HG02943 (cell line): ENCODE results near the gene HIP1.
"Not testable (repeated sequence)": the region's sequence is repeated elsewhere in the genome, so short reads cannot be mapped to it uniquely, and the experiment has no call there.

Source experiments
- ATAC-seq: cut with Tn5 transposase; IDR thresholded peaks from one replicate; pipeline ENCODE4 v1.9.1; 2021; ENCODE audit warnings: mild to moderate bottlenecking, low read depth, moderate library complexity; ENCODE audit not compliant: unreplicated experiment

The HIP1 gene

DNA sequence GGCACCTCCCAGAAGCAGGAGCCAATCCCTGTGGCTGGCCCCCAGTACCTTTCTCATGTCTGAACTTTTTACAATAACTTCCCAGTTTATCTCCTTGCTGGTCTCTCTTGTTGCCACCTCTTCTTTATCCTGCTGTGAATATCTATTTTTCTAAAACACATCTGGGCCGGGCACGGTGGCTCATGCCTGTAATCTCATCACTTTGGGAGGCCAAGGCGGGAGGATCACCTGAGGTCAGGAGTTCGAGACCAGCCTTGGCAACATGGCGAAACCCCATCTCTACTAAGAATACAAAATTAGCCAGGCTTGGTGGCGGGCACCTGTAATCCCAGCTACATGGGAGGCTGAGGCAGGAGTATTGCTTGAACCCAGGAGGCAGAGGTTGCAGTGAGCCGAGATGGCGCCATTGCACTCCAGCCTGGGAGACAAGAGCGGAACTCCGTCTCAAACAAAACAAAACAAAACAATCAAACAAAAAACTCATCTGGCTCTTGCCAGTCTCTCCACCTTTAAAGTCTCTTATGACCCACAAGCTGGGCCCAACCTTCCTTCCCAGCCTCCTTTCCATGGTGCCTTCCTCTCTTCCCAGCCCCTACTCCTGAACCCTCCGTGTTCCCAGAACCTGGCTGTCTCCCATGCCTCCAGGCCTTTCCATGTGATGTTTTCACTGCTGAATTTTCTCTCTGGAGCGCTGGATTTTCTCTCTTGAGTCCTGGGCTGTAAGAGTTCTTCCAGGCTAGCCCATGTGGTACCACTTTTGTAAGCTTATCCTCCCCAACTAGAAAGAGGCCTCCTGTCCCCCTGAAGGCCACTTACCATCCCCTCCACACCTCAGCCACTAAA is 51.3 kb downstream of the HIP1 start:
- ATAC-seq, result no peak

DNA sequence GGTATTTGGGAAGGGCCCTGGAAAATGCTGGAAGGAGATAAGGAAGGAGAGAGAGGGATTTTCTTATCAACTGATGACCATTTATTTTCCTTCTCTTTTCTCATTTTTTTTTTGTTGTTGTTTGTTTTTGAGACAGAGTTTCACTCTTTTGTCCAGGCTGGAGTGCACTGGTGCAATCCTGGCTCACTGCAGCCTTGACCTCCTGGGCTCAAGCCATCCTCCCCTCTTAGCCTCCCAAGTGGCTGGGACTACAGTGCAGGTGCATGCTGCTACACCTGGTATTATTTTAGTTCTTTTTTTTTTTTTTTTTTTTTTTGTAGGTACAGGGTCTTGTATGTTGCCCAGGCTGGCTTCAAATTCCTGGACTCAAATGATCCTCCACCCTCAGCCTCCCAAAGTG is 52.2 kb downstream of the HIP1 start:
- ATAC-seq, result no peak

DNA sequence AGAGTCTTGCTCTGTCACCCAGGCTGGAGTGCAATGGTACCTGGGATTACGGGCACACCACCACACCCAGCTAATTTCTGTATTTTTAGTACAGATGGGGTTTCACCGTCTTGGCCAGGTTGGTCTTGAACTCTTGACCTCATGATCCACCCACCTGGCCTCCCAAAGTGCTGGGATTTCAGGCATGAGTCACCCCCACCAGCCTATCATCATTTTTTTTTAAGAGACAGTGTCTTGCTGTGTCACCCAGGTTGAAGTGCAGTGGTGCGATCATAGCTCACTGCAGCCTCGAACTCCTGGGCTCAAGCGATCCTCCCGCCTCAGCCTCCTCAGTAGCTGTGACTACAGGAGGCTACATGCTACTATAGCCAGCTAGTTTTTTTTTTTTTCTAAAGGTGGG is 56.7 kb downstream of the HIP1 start:
- ATAC-seq, result not testable (repeated sequence)

DNA sequence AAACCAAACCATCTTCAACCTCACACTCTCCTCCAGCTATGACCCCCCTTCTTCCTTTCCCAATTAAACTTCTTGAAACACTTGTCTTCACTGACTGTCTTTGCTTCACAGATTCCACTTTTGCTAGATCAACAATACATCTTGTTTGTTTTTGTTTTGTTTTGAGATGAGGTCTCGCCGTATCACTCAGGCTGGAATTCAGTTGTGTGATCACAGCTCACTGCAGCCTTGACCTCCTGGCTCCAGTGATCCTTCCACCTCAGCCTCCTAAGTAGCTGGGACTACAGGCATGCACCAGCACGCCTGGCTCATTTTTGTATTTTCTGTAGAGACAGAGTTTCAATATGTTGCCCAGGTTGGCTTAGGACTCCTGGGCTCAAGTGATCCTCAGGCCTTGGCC is 59.7 kb downstream of the HIP1 start:
- ATAC-seq, result no peak

DNA sequence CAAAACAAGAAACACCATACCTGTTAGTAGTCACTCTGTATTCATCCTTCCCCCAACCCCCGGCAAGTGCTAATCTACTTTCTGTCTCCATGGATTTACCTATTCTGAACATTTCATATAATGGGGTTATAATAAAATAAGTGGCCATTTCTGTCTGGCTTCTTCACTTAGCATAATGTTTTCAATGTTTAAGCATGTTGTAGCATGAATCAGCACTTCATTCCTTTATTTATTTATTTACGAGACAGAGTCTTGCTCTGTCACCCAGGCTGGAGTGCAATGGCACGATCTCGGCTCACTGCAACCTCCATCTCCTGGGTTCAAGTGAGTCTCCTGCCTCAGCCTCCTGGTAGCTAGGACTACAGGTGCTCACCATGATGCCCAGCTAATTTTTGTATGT is 69.2 kb downstream of the HIP1 start:
- ATAC-seq, result no peak

DNA sequence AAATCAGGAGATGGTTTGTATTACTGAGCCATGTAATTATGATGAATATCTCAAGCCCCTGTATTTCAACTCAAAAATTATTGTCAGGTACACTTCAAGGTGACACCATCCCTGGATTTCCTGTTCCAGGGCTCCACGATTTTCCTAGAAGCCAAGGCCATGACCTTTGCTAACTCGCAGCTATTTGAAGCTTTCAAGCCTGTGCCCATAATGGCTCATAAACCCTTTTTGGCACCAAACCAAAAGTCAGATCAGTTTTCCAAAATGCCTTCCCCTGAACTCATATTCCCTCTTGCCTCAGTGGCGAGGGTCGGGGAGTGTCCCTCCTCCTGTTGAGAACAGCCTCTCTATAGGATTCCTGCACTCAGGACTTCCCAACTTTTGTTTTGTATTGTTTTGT is 70.8 kb downstream of the HIP1 start:
- no peak for ATAC-seq

DNA sequence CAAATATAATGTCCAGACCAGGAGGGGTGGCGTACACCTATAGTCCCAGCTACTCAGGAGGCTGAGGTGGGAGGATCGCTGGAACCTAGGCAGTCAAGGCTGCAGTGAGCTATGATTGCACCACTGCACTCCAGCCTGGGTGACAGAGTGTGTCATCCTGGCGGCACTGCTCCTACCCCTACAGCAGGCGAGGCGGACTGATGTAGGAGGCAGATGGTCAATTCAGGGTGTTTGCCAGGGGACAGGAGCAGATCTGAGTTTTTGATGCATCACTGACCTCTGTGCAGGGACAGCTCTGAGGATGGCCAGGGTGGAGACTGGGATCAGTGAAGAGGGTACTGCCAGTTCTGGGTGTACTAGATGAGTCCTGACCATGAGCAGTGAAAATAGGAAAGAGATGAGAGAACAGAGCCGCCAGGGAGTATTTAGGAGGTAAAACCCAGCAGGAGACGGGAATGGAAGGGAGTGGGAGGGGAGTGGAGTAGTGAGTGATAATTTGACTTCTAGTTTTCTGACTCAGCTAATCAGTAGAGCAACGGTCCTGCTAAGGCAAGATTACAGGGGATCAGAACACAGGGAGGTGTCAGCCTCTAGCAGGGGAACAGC is 75.3 kb downstream of the HIP1 start:
- ATAC-seq, result peak; percentile 52

DNA sequence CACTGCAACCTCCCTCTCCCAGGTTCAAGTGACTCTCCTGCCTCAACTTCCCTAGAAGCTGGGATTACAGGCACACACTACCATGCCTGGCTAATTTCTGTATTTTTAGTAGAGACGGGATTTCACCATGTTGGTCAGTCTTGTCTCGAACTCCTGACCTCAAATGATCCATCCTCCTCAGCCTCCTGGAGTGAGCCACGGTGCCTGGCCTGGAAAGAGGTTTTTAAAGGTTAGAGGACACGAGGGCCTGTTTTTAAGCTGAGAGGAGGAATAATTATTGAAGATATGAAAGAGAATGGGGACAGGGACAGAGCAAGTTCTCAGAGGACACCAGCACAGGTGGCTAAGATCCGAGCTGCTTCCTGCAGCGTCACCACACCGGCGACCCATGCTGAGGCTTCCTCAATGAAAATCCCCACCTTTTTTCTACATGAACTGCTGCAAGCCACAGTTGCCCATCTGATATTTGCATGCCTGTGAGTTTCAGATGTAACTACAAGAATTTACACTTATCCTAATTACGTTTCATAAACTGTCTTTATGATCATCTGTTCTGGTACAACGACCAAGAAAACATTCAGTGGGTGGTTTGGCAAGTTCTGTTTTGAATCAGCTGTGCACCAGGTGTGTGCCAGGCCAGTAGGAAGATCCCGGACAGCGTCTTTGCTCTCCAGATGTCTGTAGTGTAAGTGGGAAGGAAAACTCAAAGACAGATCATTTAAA is 76.0 kb downstream of the HIP1 start:
- ATAC-seq, result peak; percentile 78

DNA sequence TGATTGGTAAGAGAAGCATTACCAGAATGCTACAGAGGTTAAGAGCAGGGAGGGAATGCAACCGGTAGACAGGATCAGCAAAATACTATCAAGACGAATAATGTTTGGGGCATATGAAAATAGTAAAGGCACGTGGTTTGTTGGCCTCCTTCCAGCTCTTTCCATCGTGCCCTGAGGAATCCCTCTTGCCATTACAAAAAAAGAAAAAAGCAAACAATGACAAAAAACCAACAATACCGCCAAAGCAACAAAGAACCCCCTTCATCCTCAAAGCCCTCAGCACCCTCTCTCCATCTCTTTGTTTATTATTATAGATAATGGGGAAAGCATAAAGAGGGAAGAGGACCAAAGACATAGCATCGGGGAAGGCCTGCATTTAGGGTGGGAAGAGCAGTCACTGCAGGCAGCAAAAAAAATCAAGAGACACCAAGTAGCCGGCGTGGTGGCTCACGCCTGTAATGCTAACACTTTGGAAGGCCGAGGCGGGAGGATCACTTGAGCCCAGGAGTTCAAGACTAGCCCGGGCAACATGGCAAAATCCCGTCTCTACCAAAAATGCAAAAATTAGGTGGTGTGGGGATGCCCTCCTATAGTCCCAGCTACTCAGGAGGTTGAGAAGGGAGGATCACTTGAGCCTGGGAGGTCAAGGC is 78.0 kb downstream of the HIP1 start:
- no peak for ATAC-seq

DNA sequence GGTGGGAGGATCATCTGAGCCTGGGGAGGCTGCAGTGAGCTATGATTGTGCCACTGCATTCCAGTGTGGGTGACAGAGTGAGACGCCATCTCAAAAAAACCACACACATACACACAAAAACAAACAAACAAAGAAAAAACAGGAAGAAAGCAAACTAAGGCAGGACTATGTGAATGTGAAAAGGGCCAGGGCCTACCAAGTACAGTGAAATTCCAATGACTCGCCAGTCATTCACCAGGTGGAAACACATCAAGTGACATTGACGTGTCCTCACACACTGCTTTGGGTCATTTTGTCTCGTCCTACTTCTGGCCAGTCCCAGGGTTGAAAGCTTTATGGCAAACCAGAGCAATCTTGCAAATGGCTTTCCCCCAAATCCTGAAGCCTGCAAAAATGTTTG is 79.9 kb downstream of the HIP1 start:
- ATAC-seq, result no peak

DNA sequence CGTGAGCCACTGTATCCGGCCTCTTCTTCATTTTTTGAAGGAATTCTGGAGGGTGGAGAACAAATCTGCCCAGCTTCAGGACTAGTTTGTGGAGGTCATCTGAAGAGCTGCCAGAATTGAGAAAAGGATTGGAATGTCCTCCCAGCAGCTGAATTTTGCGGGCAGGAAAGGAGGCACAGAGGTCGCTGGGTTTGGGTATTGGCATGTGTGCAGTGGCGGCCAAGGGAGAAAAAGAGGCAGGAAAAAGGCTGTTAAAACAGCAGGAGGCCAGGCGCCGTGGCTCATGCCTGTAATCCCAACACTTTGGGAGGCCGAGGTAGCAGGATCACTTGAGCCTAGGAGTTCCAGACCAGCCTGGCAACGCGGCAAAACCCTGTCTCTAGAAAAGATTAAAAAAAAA is 80.4 kb downstream of the HIP1 start:
- no peak for ATAC-seq

DNA sequence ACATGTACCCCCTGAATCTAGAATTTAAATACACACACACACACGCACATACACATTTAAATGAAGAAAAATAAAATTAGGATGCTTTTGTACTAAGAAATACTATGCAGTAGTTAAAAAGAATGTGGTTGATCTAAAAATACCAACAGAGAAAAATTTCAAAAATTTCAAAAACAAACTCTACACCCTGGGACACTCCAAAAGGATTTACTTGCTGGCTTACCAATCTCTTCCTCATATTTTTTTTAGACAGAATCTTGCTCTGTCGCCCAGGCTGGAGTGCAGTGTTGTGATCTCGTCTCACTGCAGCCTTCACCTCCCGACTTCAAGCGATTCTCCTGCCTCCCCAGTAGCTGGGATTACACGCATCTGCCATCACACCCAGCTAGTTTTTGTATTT is 80.9 kb downstream of the HIP1 start:
- no peak for ATAC-seq

DNA sequence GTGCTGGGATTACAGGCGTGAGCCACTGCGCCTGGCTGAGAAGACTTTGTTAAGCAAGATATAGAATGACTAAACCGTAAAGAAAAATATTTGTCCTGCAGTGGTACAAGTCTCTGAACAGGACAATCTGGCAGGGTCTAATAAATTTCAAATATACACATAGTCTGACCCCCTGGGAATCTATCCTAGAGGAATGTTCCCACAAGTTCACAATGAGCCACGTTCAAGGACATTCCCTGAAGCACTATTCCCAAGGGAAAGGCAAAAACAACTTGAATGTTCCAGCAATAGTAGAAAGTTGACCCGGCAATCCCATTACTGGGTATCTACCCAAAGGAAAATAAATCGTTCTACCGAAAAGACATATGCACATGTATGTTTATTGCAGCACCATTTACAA is 82.0 kb downstream of the HIP1 start:
- ATAC-seq, result no peak

DNA sequence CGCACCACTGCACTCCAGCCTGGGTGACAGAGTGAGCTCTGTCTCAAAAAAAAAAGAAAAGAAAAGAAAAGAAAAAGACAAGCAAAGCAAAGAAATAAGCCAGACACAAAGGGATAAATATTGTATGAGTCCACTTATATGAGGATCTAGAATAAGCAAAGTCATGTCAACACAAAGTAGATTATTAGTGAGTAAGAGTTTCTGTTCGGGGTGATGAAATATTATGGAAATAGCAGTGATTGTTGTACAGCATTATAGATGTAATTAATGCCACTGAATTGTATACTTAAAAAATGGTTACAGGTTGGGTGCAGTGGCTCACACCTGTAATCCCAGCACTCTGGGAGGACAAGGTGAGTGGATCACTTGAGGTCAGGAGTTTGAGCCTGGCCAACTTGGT is 83.2 kb downstream of the HIP1 start:
- ATAC-seq, result no peak

DNA sequence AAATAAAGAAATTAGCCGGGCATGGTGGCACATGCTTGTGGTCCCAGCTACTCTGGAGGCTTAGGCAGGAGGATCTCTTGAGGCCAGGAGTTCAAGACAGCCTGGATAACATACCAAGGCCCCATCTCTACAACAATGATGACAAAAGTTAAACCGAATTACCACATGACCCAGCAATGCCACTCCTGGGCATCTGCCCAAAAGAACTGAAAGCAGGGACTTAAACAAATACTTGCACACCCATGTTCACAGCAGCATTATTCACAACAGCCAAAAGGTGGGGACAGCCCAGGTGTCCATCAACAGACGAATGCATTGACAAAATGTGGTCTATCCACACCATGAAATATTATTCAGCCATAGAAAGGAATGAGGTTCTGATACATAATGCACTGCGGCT is 83.9 kb downstream of the HIP1 start:
- no peak for ATAC-seq

DNA sequence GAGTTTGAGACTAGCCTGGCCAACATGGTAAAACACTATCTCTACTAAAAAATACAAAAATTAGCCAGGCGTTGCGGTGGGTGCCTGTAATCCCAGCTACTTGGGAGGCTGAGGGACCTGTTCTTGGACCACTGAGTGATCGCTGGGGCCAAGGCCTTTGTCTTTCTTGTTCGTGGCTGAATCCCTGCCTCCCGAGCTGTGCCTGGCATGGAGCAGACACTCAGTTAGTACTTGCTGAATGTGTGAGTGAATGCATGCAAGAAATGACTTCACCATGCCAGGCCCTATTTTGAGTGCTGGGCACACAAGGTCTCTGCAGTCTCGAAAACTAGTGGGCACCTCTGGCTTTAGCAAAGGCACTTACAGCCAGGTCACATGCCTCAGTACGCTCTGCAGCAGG is 85.1 kb downstream of the HIP1 start:
- no peak for ATAC-seq

DNA sequence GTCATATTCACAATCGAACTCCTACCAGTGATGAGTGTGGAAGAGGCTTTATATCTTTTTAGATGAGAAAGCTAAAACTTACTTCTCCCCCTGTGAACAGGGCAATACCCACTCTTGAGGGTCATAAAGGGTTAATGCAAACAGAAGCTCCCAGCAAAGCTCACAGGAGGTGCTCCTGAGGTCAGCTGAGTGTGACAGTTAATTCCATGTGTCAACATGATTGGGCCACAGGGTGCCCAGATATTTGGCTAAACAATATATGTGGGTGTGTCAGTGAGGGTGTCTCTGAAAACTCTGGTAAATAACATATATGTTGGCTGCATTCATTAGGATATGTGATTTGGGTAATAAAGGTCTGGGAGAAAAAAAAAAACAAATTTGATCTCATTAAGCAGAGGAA is 86.0 kb downstream of the HIP1 start:
- ATAC-seq, result no peak

DNA sequence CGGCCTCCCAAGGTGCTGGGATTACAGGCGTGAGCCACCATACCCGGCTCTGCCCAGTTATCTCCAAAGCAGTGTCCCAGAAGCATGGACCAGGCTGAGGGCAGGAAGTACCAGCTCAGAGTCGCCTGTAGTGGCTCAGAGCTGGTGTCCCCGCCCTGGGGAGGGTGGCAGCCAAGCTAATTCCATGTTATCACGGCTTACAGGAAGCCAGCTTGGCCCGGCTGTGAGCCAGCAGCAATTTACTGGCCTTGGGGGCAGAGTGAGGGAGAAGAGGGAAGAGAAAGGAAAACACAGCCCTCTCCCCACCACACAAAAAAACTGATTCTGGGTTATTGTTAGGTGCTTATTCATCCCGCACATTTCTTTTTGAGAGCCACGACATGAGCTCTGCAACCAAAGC is 88.1 kb downstream of the HIP1 start:
- ATAC-seq, result no peak

DNA sequence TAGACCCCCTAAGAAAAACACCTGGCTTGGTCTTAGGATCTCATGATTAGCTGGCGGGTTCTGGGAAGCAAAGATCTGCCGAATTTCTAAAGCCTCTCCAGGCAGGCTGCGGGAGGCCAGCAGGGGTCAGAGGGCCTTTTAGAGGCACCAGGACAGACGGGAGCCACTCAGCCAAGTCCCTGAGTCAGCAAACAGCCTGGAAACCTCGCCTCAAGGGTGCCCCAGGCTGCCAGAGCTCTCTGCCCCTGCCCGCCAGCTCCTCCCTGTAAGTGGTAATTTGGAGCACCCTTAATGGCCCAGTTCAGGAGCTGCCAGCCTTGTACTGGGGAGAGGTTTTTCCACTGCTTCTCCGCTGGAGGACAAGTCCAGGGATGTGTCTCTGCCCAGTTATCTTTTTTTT is 88.7 kb downstream of the HIP1 start:
- ATAC-seq, result no peak

DNA sequence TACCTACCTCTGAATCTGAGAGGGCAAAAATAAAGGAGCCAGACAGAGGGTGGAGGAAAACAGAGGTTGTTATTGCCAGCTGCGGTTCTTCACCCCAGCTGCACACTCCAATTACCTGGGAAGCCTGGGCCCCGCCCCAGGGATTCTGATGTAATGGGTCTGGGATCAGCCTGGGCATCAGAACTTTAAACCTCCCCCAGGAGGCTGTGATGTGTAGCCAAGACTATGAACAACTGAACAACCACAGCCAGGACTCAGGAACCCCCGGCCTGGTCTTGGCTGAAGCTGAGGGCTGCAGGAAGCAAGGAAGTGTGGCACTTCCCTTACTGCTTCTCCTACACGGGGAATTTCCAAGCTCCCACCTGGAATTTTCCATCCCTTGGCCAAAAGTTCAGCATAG is 89.3 kb downstream of the HIP1 start:
- no peak for ATAC-seq

DNA sequence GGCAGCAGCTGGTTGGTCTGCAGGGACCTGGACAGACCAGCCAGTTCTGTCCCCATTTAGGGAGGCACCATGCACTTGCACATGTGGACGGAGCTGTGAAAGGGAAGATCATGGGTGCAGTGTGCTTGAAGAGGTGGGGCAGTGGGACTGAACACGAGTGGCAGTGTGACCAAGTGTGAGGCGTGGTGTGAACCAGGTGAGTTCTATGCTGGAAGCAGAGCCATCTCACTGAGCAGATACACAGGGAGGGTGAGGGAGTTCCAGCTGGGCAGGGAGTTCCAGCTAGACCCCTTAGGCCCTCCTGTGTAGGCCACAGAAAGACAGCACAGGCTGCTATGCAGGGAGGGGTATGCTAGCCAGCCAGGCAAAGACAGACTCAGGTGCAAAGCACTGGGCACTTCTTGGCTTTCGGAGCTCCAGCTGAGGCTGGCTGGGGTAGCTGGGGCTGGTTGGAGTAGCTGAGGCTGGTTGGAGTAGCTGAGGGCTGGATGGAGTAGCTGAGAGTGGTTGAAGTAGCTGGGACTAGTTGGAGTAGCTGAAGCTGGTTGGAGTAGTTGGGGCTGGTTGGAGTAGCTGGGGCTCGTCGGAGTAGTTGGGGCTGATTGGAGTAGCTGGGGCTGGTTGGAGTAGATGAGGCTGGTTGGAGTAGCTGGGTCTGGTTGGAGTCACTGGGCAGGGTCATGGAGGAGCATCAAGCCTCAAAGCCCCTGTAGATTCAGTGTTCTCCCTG is 90.9 kb downstream of the HIP1 start:
- ATAC-seq, result no peak
